PC-3 (cell line): ENCODE data around the gene IGFBP7. TPM values are rescaled to one million over a fixed set of nuclear protein-coding genes. Genes with fewer than 3 reads are reported as not detected.

ENCODE experiments used
- ATAC-seq: fragments of 200-7000 bp; cut with Tn5 transposase; 2 replicates; pipeline ENCODE4 v1.9.1; 2020; ENCODE audit warnings: mild to moderate bottlenecking, moderate library complexity
- BruUV-seq: library from RNA; stranded (reverse); fragments of 400-500 nt; replicated peaks from 2 replicates; lab custom pipeline; 2021; lab: Mats Ljungman, UMichigan
- CTCF ChIA-PET: fragments of 300-600 bp; sonication (Branson Sonifier 250); formaldehyde crosslinking; loops from one replicate; lab custom pipeline; 2022; ENCODE audit warnings: antibody characterized with exemption; lab: Charles Lee
- POLR2A ChIA-PET: fragments of 300-600 bp; sonication (Branson Sonifier 250); formaldehyde crosslinking; loops from one replicate; lab custom pipeline; 2022; ENCODE audit warnings: antibody characterized with exemption; ENCODE audit not compliant: unreplicated experiment; lab: Charles Lee
- DNase-seq: peaks from one replicate; pipeline ENCODE4 v3.0.0-alpha.2; 2015
- H2AFZ ChIP-seq: fragments of 300-600 bp; sonication (generic); 2 replicates; pipeline ENCODE4 v1.6.0; 2016; ENCODE audit warnings: antibody characterized with exemption, low read length
- H3F3A ChIP-seq: fragments of 300-600 bp; sonication (generic); one replicate; pipeline ENCODE4 v1.6.0; 2017; ENCODE audit warnings: antibody characterized with exemption, low read length, control low read depth, mild to moderate bottlenecking; ENCODE audit not compliant: unreplicated experiment
- H3K27ac ChIP-seq: fragments of 300-600 bp; sonication (generic); 2 replicates; pipeline ENCODE4 v1.5.1; 2016; ENCODE audit warnings: mild to moderate bottlenecking, low read length
- H3K27me3 ChIP-seq: fragments of 300-600 bp; sonication (generic); 2 replicates; pipeline ENCODE4 v1.6.1; 2016; ENCODE audit warnings: low read length, mixed read lengths
- H3K36me3 ChIP-seq: fragments of 300-600 bp; sonication (generic); 2 replicates; pipeline ENCODE4 v1.6.1; 2016; ENCODE audit warnings: low read depth, mixed run types, low read length, mixed read lengths
- H3K4me1 ChIP-seq: fragments of 300-600 bp; sonication (generic); 2 replicates; pipeline ENCODE4 v1.5.1; 2016; ENCODE audit warnings: low read length; ENCODE audit not compliant: insufficient read depth
- H3K4me2 ChIP-seq: fragments of 300-600 bp; sonication (generic); 2 replicates; pipeline ENCODE4 v1.6.0; 2016; ENCODE audit warnings: low read length
- H3K4me3 ChIP-seq: fragments of 300-600 bp; sonication (generic); 2 replicates; pipeline ENCODE4 v1.5.1; 2016; ENCODE audit warnings: mild to moderate bottlenecking, low read length, mixed read lengths
- H3K79me2 ChIP-seq: fragments of 300-600 bp; sonication (generic); 2 replicates; pipeline ENCODE4 v1.6.1; 2017; ENCODE audit warnings: low read length, mixed read lengths
- H3K9ac ChIP-seq: fragments of 300-600 bp; sonication (generic); 2 replicates; pipeline ENCODE4 v1.6.0; 2016; ENCODE audit warnings: mild to moderate bottlenecking, low read length
- H3K9me2 ChIP-seq: fragments of 300-600 bp; sonication (generic); replicated peaks from 2 replicates; pipeline ENCODE4 v1.6.1; 2016; ENCODE audit warnings: mixed run types, low read length, mixed read lengths
- H3K9me3 ChIP-seq: fragments of 300-600 bp; sonication (generic); 2 replicates; pipeline ENCODE4 v1.6.1; 2016; ENCODE audit warnings: low read length, mixed read lengths
- H4K20me1 ChIP-seq: fragments of 300-600 bp; sonication (generic); 2 replicates; pipeline ENCODE4 v1.6.1; 2016; ENCODE audit warnings: low read length, mixed read lengths
- EZH2 ChIP-seq: fragments of 300-600 bp; sonication (generic); IDR thresholded peaks from one replicate; pipeline ENCODE4 v1.6.1; 2017; ENCODE audit warnings: antibody characterized with exemption, mild to moderate bottlenecking, low read length; ENCODE audit not compliant: unreplicated experiment
- EZH2phosphoT487 ChIP-seq: fragments of 300-600 bp; sonication (generic); IDR thresholded peaks from 2 replicates; pipeline ENCODE4 v1.6.1; 2018; ENCODE audit warnings: mild to moderate bottlenecking, antibody characterized with exemption, low read length, borderline replicate concordance
- intact Hi-C: fragments of 100-400 bp; cut with micrococcal nuclease; formaldehyde crosslinking; loops from 2 replicates; pipeline ENCODE4 v1.9.0; 2023
- total RNA-seq: library from RNA; depleted of rRNA; stranded (reverse); fragments of >200 nt; gene quantifications from 2 replicates; pipeline ENCODE4 v1.2.3, GENCODE V29; 2014
- TF ChIP-seq, protein P1 (sequence below): fragments of 300-600 bp; sonication (generic); conservative IDR thresholded peaks from 2 replicates; pipeline ENCODE4 v1.5.1; 2017; ENCODE audit warnings: antibody characterized with exemption, low read depth, mild to moderate bottlenecking, low read length

The IGFBP7 gene
- total RNA-seq, 1 experiment from 2014 or later = not detected

DNA sequence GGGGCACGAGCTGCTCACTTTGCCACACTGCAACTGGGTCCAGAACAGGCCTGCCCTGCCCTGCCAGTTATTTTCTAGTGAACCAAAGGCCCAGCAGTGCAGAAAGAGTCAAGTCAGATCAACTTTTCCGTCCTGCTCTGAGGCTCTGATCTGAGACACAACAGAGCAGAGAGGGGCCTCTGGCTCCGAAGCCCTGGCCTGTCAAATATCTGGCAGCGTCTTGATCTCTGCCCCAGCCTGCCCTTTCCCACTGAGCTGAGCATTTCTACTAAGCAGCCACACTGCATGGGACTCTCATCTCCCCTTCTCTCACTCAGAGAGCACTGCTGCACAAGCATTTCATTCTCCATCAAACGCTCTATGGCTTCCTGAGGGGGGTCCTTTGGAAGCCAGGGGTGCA lies 11.8 kb downstream of the IGFBP7 start:
- Histone ChIP-seq H3K9ac (no peak overlapping the region), H3K9me2 (no peaks in the 10 kb centered on the region), H3K79me2 (no peaks in the 10 kb centered on the region), H3K4me2 (no peak overlapping the region), H3K27me3 (peaks cover 15% of the 10 kb centered on the region; the same call in 1 of the 2 replicates), H3K4me3 (no peak overlapping the region), H2AFZ (no peak overlapping the region), H4K20me1 (no peaks in the 10 kb centered on the region), H3K27ac (no peak overlapping the region), H3K36me3 (no peaks in the 10 kb centered on the region), H3F3A (no peaks in the 10 kb centered on the region), H3K4me1 (no peaks in the 10 kb centered on the region), H3K9me3 (no peaks in the 10 kb centered on the region)
- TF ChIP-seq, protein P1, sequence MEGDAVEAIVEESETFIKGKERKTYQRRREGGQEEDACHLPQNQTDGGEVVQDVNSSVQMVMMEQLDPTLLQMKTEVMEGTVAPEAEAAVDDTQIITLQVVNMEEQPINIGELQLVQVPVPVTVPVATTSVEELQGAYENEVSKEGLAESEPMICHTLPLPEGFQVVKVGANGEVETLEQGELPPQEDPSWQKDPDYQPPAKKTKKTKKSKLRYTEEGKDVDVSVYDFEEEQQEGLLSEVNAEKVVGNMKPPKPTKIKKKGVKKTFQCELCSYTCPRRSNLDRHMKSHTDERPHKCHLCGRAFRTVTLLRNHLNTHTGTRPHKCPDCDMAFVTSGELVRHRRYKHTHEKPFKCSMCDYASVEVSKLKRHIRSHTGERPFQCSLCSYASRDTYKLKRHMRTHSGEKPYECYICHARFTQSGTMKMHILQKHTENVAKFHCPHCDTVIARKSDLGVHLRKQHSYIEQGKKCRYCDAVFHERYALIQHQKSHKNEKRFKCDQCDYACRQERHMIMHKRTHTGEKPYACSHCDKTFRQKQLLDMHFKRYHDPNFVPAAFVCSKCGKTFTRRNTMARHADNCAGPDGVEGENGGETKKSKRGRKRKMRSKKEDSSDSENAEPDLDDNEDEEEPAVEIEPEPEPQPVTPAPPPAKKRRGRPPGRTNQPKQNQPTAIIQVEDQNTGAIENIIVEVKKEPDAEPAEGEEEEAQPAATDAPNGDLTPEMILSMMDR = no peak
- TF ChIP-seq EZH2phosphoT487 (no peak), EZH2 (no peak)
- ChIA-PET POLR2A (no interaction called here), CTCF (no interaction called here)
- no peak for ATAC-seq
- no peak for DNase-seq
- BruUV-seq = no TSS peak
- intact Hi-C loops = no loop called here

DNA sequence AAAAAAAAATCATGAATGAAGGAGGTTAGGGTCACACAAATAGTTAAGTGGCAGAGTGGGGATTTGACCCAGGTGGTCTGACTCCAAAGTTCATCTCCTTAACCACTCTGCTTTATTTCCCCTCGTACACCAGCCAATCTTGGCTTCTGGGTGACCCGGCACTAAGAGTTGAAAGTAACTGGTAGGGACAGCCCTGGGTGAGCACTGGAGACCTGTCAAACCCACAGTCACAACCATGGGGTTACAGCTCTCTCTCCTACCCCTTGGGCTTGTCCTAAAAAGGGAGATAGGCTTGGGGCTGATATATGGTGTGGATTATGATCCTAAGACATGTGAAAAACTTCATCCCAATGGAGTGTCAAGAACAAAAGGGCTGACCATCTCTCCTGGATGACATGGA lies 12.5 kb downstream of the IGFBP7 start:
- Histone ChIP-seq H3K4me1 (no peaks in the 10 kb centered on the region), H3K36me3 (no peaks in the 10 kb centered on the region), H3K4me3 (no peak overlapping the region), H3K27ac (no peak overlapping the region), H3K9ac (no peak overlapping the region), H3K79me2 (no peaks in the 10 kb centered on the region), H3K4me2 (no peak overlapping the region), H3K9me2 (no peaks in the 10 kb centered on the region), H3F3A (no peaks in the 10 kb centered on the region), H3K27me3 (peaks cover 15% of the 10 kb centered on the region; the same call in 1 of the 2 replicates), H4K20me1 (no peaks in the 10 kb centered on the region), H2AFZ (no peak overlapping the region), H3K9me3 (no peaks in the 10 kb centered on the region)
- POLR2A ChIA-PET = no interaction called here
- BruUV-seq = no TSS peak
- no peak for DNase-seq
- intact Hi-C loops = no loop called here
- CTCF ChIA-PET = no interaction called here
- no peak for ATAC-seq
- TF ChIP-seq, protein P1 = no peak
- TF ChIP-seq EZH2phosphoT487 = no peak

DNA sequence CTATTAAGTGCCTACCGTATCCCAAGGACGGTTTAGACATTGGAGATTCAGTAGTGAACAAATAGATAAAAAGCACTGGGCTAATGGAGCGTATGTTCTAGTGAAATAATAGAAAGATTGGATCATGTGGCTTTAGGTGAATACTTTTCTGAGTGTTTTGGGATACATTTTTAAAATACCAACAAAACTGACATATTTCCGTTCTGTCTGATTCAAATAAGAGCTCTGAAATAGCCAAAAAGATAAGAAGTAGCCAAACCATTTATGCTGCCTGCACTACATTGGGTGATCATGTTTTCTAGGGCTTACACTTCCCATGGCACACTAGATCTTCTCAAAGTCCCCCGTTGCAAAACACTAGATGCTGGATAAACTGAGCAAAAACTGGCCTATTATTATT lies 14.2 kb downstream of the IGFBP7 start:
- no peaks in the 10 kb centered on the region for H3K9me2 ChIP-seq
- intact Hi-C loops = no loop called here
- H3K4me2 ChIP-seq = no peak overlapping the region
- H3K4me3 ChIP-seq = no peak overlapping the region
- CTCF ChIA-PET = no interaction called here
- no peaks in the 10 kb centered on the region for H4K20me1 ChIP-seq
- H3K27me3 ChIP-seq = peaks cover 18% of the 10 kb centered on the region
- no peak for ATAC-seq
- no peaks in the 10 kb centered on the region for H3K4me1 ChIP-seq
- H3K9me3 ChIP-seq = no peaks in the 10 kb centered on the region
- H3K36me3 ChIP-seq = no peaks in the 10 kb centered on the region
- BruUV-seq = no TSS peak
- TF ChIP-seq, protein P1 = no peak
- TF ChIP-seq EZH2phosphoT487 (no peak), EZH2 (no peak)
- no peak overlapping the region for H2AFZ ChIP-seq
- H3F3A ChIP-seq = no peaks in the 10 kb centered on the region
- POLR2A ChIA-PET = no interaction called here
- H3K79me2 ChIP-seq = no peaks in the 10 kb centered on the region
- H3K9ac ChIP-seq = no peak overlapping the region
- DNase-seq = no peak
- no peak overlapping the region for H3K27ac ChIP-seq
